DND-41 (cell line): ENCODE results near the gene IFNL1.

Source experiments
- ATAC-seq: fragments of 200-7000 bp; cut with Tn5 transposase; 3 replicates; pipeline ENCODE4 v1.9.1; 2021; ENCODE audit warnings: low read depth; ENCODE audit not compliant: insufficient read depth
- DNase-seq: peaks from one replicate; pipeline ENCODE4 v3.0.0-alpha.2; 2020
- H2AFZ ChIP-seq: 2 replicates; pipeline ENCODE4 v1.6.0; 2012; ENCODE audit warnings: low read depth, low read length
- H3K27ac ChIP-seq: 2 replicates; pipeline ENCODE4 v1.5.1; 2012; ENCODE audit warnings: low read length, inconsistent platforms
- H3K27me3 ChIP-seq: fragments of 200-600 bp; sonication (generic); 2 replicates; pipeline ENCODE4 v1.6.0; 2012; ENCODE audit warnings: low read length, mild to moderate bottlenecking, inconsistent platforms; ENCODE audit not compliant: insufficient read depth, poor library complexity
- H3K36me3 ChIP-seq: 2 replicates; pipeline ENCODE4 v1.5.1; 2012; ENCODE audit warnings: low read length, inconsistent platforms; ENCODE audit not compliant: insufficient read depth
- H3K4me1 ChIP-seq: 2 replicates; pipeline ENCODE4 v1.5.1; 2012; ENCODE audit warnings: mild to moderate bottlenecking, low read length; ENCODE audit not compliant: insufficient read depth
- H3K4me2 ChIP-seq: 2 replicates; pipeline ENCODE4 v1.6.0; 2012; ENCODE audit warnings: mild to moderate bottlenecking, moderate library complexity, low read length, inconsistent platforms; ENCODE audit not compliant: insufficient read depth
- H3K4me3 ChIP-seq, 2 experiments: fragments of 200-600 bp in 1 of 2; shearing (Covaris generic) in 1 of 2; 2 replicates each; pipeline ENCODE4 v1.5.1; 2012 to 2016; ENCODE audit warnings: inconsistent platforms in 2 of 2, low read length in 2 of 2, mild to moderate bottlenecking in 2 of 2, low read depth in 1 of 2, moderate library complexity in 1 of 2
- H3K79me2 ChIP-seq: 2 replicates; pipeline ENCODE4 v1.6.0; 2012; ENCODE audit warnings: low read length, inconsistent platforms; ENCODE audit not compliant: insufficient read depth
- H3K9ac ChIP-seq: 2 replicates; pipeline ENCODE4 v1.6.0; 2012; ENCODE audit warnings: low read depth, mild to moderate bottlenecking, inconsistent platforms, low read length, moderate library complexity
- H3K9me3 ChIP-seq: 2 replicates; pipeline ENCODE4 v1.5.1; 2012; ENCODE audit warnings: low read length, moderate library complexity, mild to moderate bottlenecking, inconsistent platforms; ENCODE audit not compliant: insufficient read depth, severe bottlenecking
- H4K20me1 ChIP-seq: 2 replicates; pipeline ENCODE4 v1.6.0; 2012; ENCODE audit warnings: low read length; ENCODE audit not compliant: insufficient read depth
- CTCF ChIP-seq: IDR thresholded peaks from 2 replicates; pipeline ENCODE4 v1.5.1; 2012; ENCODE audit warnings: borderline replicate concordance, low read length, moderate library complexity, mild to moderate bottlenecking; ENCODE audit not compliant: poor library complexity, severe bottlenecking; ENCODE audit errors: extremely low read depth
- EZH2 ChIP-seq: IDR thresholded peaks from 3 replicates; pipeline ENCODE4 v1.6.1; 2012; ENCODE audit warnings: borderline replicate concordance, low read depth, mild to moderate bottlenecking, moderate library complexity, low read length, inconsistent platforms; ENCODE audit not compliant: severe bottlenecking

IFNL1 gene

GRCh38 chr19:39301021-39301420, 4.8 kb downstream of the IFNL1 start:
- TF ChIP-seq EZH2 (no peak), CTCF (no peak)
- H2AFZ ChIP-seq = no peak overlapping the region

GRCh38 chr19:39301562-39301961, 5.4 kb downstream of the IFNL1 start:
- H4K20me1 ChIP-seq = no peaks in the 10 kb centered on the region
- TF ChIP-seq EZH2 (no peak), CTCF (no peak)
- ATAC-seq (no peak), DNase-seq (no peak)
- no peaks in the 10 kb centered on the region for H3K4me1 ChIP-seq
- H3K4me3 ChIP-seq = no peak overlapping the region
- no peaks in the 10 kb centered on the region for H3K79me2 ChIP-seq
- H3K27me3 ChIP-seq = no peaks in the 10 kb centered on the region
- H3K27ac ChIP-seq = no peak overlapping the region
- no peak overlapping the region for H3K4me2 ChIP-seq
- no peak overlapping the region for H2AFZ ChIP-seq
- no peak overlapping the region for H3K9ac ChIP-seq
- H3K36me3 ChIP-seq = no peaks in the 10 kb centered on the region
- H3K9me3 ChIP-seq = no peaks in the 10 kb centered on the region

More at GRCh38 chr19:39301021-39301420, 4.8 kb downstream of the IFNL1 start:
- no peak for ATAC-seq
- DNase-seq = no peak
- Histone ChIP-seq H3K4me2 (no peak overlapping the region), H3K27ac (no peak overlapping the region), H3K9ac (no peak overlapping the region), H3K27me3 (no peaks in the 10 kb centered on the region), H3K36me3 (no peaks in the 10 kb centered on the region), H3K79me2 (no peaks in the 10 kb centered on the region), H4K20me1 (no peaks in the 10 kb centered on the region), H3K4me1 (no peaks in the 10 kb centered on the region), H3K4me3 (no peak overlapping the region), H3K9me3 (no peaks in the 10 kb centered on the region)

- DNase-seq = no peak
- Histone ChIP-seq H3K36me3 (peaks cover 6% of the 10 kb centered on the region; the same call in 1 of the 2 replicates), H3K4me1 (no peaks in the 10 kb centered on the region), H3K4me3 (no peak overlapping the region), H3K27ac (no peak overlapping the region), H2AFZ (no peak overlapping the region), H3K79me2 (no peaks in the 10 kb centered on the region), H3K9ac (no peak overlapping the region), H3K4me2 (no peak overlapping the region), H3K9me3 (no peaks in the 10 kb centered on the region), H3K27me3 (no peaks in the 10 kb centered on the region), H4K20me1 (no peaks in the 10 kb centered on the region)
- no peak for ATAC-seq
- TF ChIP-seq EZH2 (no peak), CTCF (no peak)
Observed at GRCh38 chr19:39303373-39304184, 7.4 kb downstream of the IFNL1 start.
